ENCODE results near the gene CLCNKB. TPM values are rescaled to one million over a fixed set of nuclear protein-coding genes. Genes with fewer than 3 reads are reported as not detected.
A peak's percentile ranks its signal among the peaks of the same experiment; 100 is the strongest.

Gene CLCNKB
- total and polyA plus RNA-seq, 2 of the 13 experiments (the other 11 are each of a cell fraction or from before 2014, with no cell fraction given): 0.04 TPM; not detected in 1

DNA sequence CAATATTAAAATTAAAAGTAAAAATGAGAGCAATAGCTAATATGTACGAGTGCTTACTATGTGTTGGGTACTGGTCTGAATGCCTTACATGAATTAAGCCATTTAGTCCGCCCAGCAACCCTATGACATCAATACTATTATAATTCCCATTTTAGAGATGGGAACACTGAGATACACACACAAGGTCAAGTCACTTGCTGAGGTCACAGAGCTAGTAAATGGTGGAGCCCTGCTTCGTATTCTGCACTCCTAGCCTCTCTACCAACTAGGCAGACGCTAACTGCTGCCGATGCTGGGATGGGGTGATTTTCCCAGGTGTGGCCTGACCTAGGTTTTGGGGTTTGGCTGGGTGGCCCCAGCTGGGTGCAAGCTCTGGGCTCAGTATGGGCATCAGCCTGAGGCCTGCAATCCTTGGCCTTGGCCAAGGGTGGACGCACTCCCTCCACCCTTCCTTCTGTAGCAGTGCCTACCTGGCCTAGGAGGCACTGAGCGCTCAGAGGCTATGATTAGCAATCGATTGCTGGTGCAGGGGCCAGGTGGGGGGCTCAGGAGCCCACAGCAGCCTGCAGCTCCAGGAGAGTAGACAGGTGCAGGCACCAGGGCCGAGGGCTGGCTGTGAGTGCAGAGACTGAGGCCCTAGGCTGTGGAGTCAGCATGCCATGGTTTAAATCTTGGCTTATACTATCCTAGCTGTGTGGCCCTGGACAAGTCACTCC is 27.2 kb downstream of the CLCNKB start:
- H4K20me1 ChIP-seq (ENCODE audit: insufficient read depth, low read length): no peaks in the 10 kb centered on the region
- DNase-seq (ENCODE audit: low spot score) (no peak), ATAC-seq (no peak), FAIRE-seq (no peak)
- H3K4me2 ChIP-seq (ENCODE audit: low read depth, low read length): no peak overlapping the region
- ChIA-PET CTCF (ENCODE audit: low intra/inter-chr PET ratio, low total read pairs) (no interaction called here), POLR2A (no interaction called here)
- no peak overlapping the region for H3K4me3 ChIP-seq (replicated peaks in 1 of 3; ENCODE audit: insufficient read depth in 1 of 3, low read depth in 2 of 3, low read length in 3 of 3)
- no peaks in the 10 kb centered on the region for H3K9me3 ChIP-seq (ENCODE audit: low read length)
- H3K9ac ChIP-seq (ENCODE audit: insufficient read depth, low read depth, low read length): no peak overlapping the region
- no TSS peak for BruUV-seq (replicated peaks)
- no peaks in the 10 kb centered on the region for H3K79me2 ChIP-seq (ENCODE audit: insufficient read depth, low read length)
- peaks cover 51% of the 10 kb centered on the region for H3K4me1 ChIP-seq (ENCODE audit: insufficient read depth, low read length)
- intact Hi-C loops (cut with micrococcal nuclease; ENCODE audit: unreplicated experiment): loop anchor here (10.0 kb wide), 1 partner anchor 74 kb away; no protein-coding TSS in a partner anchor
- TF ChIP-seq ZNF670 (CRISPR knock-in tag; IDR thresholded peaks at IDR 0.05; ENCODE audit: borderline replicate concordance) (no peak), ZNF629 (CRISPR knock-in tag; conservative IDR thresholded peaks at IDR 0.05) (peak; percentile 74), ZNF432 (CRISPR knock-in tag; IDR thresholded peaks at IDR 0.05; ENCODE audit: borderline replicate concordance) (no peak), ZNF205 (CRISPR knock-in tag; IDR thresholded peaks at IDR 0.05) (peak; percentile 79), ZNF121 (CRISPR knock-in tag; IDR thresholded peaks at IDR 0.05) (no peak), SP2 (CRISPR knock-in tag; IDR thresholded peaks at IDR 0.05) (no peak), KMT2B (CRISPR knock-in tag; IDR thresholded peaks at IDR 0.05) (no peak), ZNF552 (CRISPR knock-in tag; IDR thresholded peaks at IDR 0.05; ENCODE audit: borderline replicate concordance) (no peak), THAP7 (CRISPR knock-in tag; IDR thresholded peaks at IDR 0.05) (no peak), RARG (CRISPR knock-in tag; IDR thresholded peaks at IDR 0.05; ENCODE audit: low read depth) (no peak), ZNF83 (CRISPR knock-in tag; IDR thresholded peaks at IDR 0.05; ENCODE audit: borderline replicate concordance) (no peak), SIN3A (IDR thresholded peaks at IDR 0.05; ENCODE audit: borderline replicate concordance, low read depth, low read length) (no peak), ZNF3 (CRISPR knock-in tag; IDR thresholded peaks at IDR 0.05) (no peak), HDAC6 (IDR thresholded peaks at IDR 0.05; ENCODE audit: low read depth, low read length) (no peak)
- TF ChIP-seq, protein P1, sequence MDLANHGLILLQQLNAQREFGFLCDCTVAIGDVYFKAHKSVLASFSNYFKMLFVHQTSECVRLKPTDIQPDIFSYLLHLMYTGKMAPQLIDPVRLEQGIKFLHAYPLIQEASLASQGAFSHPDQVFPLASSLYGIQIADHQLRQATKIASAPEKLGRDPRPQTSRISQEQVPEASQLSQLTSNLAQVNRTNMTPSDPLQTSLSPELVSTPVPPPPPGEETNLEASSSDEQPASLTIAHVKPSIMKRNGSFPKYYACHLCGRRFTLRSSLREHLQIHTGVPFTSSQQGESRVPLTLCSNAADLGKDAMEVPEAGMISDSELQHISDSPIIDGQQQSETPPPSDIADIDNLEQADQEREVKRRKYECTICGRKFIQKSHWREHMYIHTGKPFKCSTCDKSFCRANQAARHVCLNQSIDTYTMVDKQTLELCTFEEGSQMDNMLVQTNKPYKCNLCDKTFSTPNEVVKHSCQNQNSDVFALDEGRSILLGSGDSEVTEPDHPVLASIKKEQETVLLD (CRISPR knock-in tag; IDR thresholded peaks at IDR 0.05; ENCODE audit: low read depth): no peak
- H3K36me3 ChIP-seq (replicated peaks in 1 of 2; ENCODE audit: control insufficient read depth in 1 of 2, insufficient read depth in 2 of 2, low read length in 2 of 2): no peaks in the 10 kb centered on the region
- H3K27ac ChIP-seq (ENCODE audit: extremely low read length, insufficient read depth, low read length): no peak overlapping the region
- no peak overlapping the region for H2AFZ ChIP-seq (ENCODE audit: low read length)
- in situ Hi-C loops (cut with HindIII; ENCODE audit: extremely low pct_ligation_motif_present, low pct_unique_long_range_greater_than_20kb): no loop called here
- WGBS (ENCODE audit: low lambda C conversion rate): 43% methylated on average over 5 of the region's 9 CpGs
- H3K27me3 ChIP-seq (ENCODE audit: control insufficient read depth in 1 of 2, insufficient read depth in 2 of 2, low read length in 2 of 2): peaks cover 3 to 62% of the 10 kb centered on the region in 2 experiments

Measured in HepG2 (cell line).